A673 (cell line): ENCODE measurements around the gene KCNMA1. TPM values are rescaled to one million over a fixed set of nuclear protein-coding genes. Genes with fewer than 3 reads are reported as not detected.

ENCODE experiments used
- BruUV-seq: library from RNA; stranded (reverse); fragments of 400-500 nt; replicated peaks from 2 replicates; lab custom pipeline; 2021; lab: Mats Ljungman, UMichigan
- CTCF ChIA-PET: fragments of 300-600 bp; sonication (Branson Sonifier 250); formaldehyde crosslinking; loops from one replicate; lab custom pipeline; 2022; ENCODE audit warnings: antibody characterized with exemption; lab: Charles Lee
- POLR2A ChIA-PET: fragments of 300-600 bp; sonication (Branson Sonifier 250); formaldehyde crosslinking; loops from one replicate; lab custom pipeline; 2022; ENCODE audit warnings: antibody characterized with exemption; ENCODE audit not compliant: low non-redundant PET; lab: Charles Lee
- DNase-seq: peaks from one replicate; pipeline ENCODE4 v3.0.0-alpha.2; 2015; ENCODE audit warnings: low spot score
- H3K27ac ChIP-seq: fragments of 200-600 bp; sonication (generic); 2 replicates; pipeline ENCODE4 v1.5.1; 2016; ENCODE audit warnings: mixed run types, low read depth, mild to moderate bottlenecking, mixed read lengths, antibody characterized with exemption, low read length; ENCODE audit not compliant: poor library complexity, severe bottlenecking
- H3K27me3 ChIP-seq: fragments of 200-600 bp; sonication (generic); replicated peaks from 2 replicates; pipeline ENCODE4 v1.6.1; 2017; ENCODE audit warnings: mixed run types, low read depth, mild to moderate bottlenecking, mixed read lengths, antibody characterized with exemption, low read length; ENCODE audit not compliant: insufficient read depth, poor library complexity
- H3K36me3 ChIP-seq: fragments of 200-600 bp; sonication (generic); 2 replicates; pipeline ENCODE4 v1.6.1; 2016; ENCODE audit warnings: mixed run types, mild to moderate bottlenecking, mixed read lengths, antibody characterized with exemption, low read length; ENCODE audit not compliant: insufficient read depth, poor library complexity, severe bottlenecking
- H3K4me1 ChIP-seq: fragments of 200-600 bp; sonication (generic); 2 replicates; pipeline ENCODE4 v1.6.1; 2017; ENCODE audit warnings: mixed run types, mild to moderate bottlenecking, mixed read lengths, antibody characterized with exemption, low read length; ENCODE audit not compliant: insufficient read depth, poor library complexity, severe bottlenecking
- H3K4me3 ChIP-seq: fragments of 200-600 bp; sonication (generic); 2 replicates; pipeline ENCODE4 v1.5.1; 2016; ENCODE audit warnings: low read depth, mixed run types, mild to moderate bottlenecking, mixed read lengths, low read length; ENCODE audit not compliant: poor library complexity, severe bottlenecking
- H3K9me3 ChIP-seq: fragments of 200-600 bp; sonication (generic); 2 replicates; pipeline ENCODE4 v1.6.1; 2016; ENCODE audit warnings: mixed run types, low read depth, mild to moderate bottlenecking, mixed read lengths, antibody characterized with exemption, low read length; ENCODE audit not compliant: poor library complexity, severe bottlenecking
- CTCF ChIP-seq: fragments of 300-800, 200-600 bp; sonication (generic); conservative IDR thresholded peaks from 2 replicates; pipeline ENCODE4 v1.5.1; 2017; ENCODE audit warnings: low read depth, mild to moderate bottlenecking, antibody characterized with exemption, low read length, moderate library complexity, mixed read lengths
- EZH2 ChIP-seq: fragments of 200-600 bp; sonication (generic); IDR thresholded peaks from 2 replicates; pipeline ENCODE4 v1.6.1; 2017; ENCODE audit warnings: borderline replicate concordance, low read depth, mild to moderate bottlenecking, mixed read lengths, antibody characterized with exemption, low read length; ENCODE audit not compliant: poor library complexity, severe bottlenecking
- intact Hi-C: fragments of 100-400 bp; cut with micrococcal nuclease; formaldehyde crosslinking; loops from one replicate; pipeline ENCODE4 v1.10.0; 2022; ENCODE audit not compliant: unreplicated experiment
- total RNA-seq: library from RNA; stranded (reverse); gene quantifications from 2 replicates; pipeline ENCODE4 v1.2.3, GENCODE V29; 2021

KCNMA1 gene
- total RNA-seq, 1 experiment from 2014 or later, result 0.84 TPM

GRCh38 chr10:76839276-76839675 lies 798.3 kb downstream of the KCNMA1 start:
- no peaks in the 10 kb centered on the region for H3K27me3 ChIP-seq
- DNase-seq, result no peak
- TF ChIP-seq EZH2 (no peak), CTCF (no peak)
- intact Hi-C loops, result no loop called here
- H3K27ac ChIP-seq, result no peak overlapping the region
- H3K36me3 ChIP-seq, result no peaks in the 10 kb centered on the region
- H3K4me3 ChIP-seq, result no peak overlapping the region
- no TSS peak for BruUV-seq
- H3K9me3 ChIP-seq, result no peaks in the 10 kb centered on the region
- ChIA-PET CTCF (no interaction called here), POLR2A (no interaction called here)
- no peaks in the 10 kb centered on the region for H3K4me1 ChIP-seq

GRCh38 chr10:76830218-76830617 lies 807.4 kb downstream of the KCNMA1 start:
- CTCF ChIA-PET, result no interaction called here
- POLR2A ChIA-PET, result no interaction called here
- H3K4me1 ChIP-seq, result no peaks in the 10 kb centered on the region
- H3K9me3 ChIP-seq, result no peaks in the 10 kb centered on the region
- intact Hi-C loops, result no loop called here
- H3K27me3 ChIP-seq, result no peaks in the 10 kb centered on the region
- no peaks in the 10 kb centered on the region for H3K36me3 ChIP-seq
- BruUV-seq, result no TSS peak
- no peak overlapping the region for H3K27ac ChIP-seq
- no peak for TF ChIP-seq EZH2
- TF ChIP-seq CTCF, result no peak
- no peak overlapping the region for H3K4me3 ChIP-seq
- DNase-seq, result no peak

GRCh38 chr10:76829724-76830123 lies 807.9 kb downstream of the KCNMA1 start:
- no peak for DNase-seq
- BruUV-seq, result no TSS peak
- H3K27me3 ChIP-seq, result no peaks in the 10 kb centered on the region
- TF ChIP-seq EZH2 (no peak), CTCF (no peak)
- POLR2A ChIA-PET, result no interaction called here
- CTCF ChIA-PET, result no interaction called here
- intact Hi-C loops, result no loop called here
- no peaks in the 10 kb centered on the region for H3K4me1 ChIP-seq
- H3K27ac ChIP-seq, result no peak overlapping the region
- no peaks in the 10 kb centered on the region for H3K9me3 ChIP-seq
- H3K36me3 ChIP-seq, result no peaks in the 10 kb centered on the region
- no peak overlapping the region for H3K4me3 ChIP-seq
